HEK293T (cell line): ENCODE results near the gene INO80.

ENCODE experiments used
- FOXA1 ChIP-seq: fragments of 450-650 bp; IDR thresholded peaks from 2 replicates; pipeline ENCODE4 v1.6.1; 2016; ENCODE audit warnings: mild to moderate bottlenecking
- FOXM1 ChIP-seq: fragments of 450-650 bp; IDR thresholded peaks from 2 replicates; pipeline ENCODE4 v1.6.1; 2017; ENCODE audit warnings: mild to moderate bottlenecking, borderline replicate concordance
- L3MBTL2 ChIP-seq: fragments of 450-650 bp; conservative IDR thresholded peaks from 2 replicates; pipeline ENCODE4 v1.6.1; 2016; ENCODE audit warnings: mild to moderate bottlenecking
- LEF1 ChIP-seq: fragments of 450-650 bp; IDR thresholded peaks from 2 replicates; pipeline ENCODE4 v1.6.1; 2017; ENCODE audit warnings: mild to moderate bottlenecking, borderline replicate concordance
- ZNF384 ChIP-seq: fragments of 450-650 bp; IDR thresholded peaks from 2 replicates; pipeline ENCODE4 v1.6.1; 2016

- TF ChIP-seq L3MBTL2 (no peak), FOXM1 (no peak), ZNF384 (no peak), FOXA1 (no peak), LEF1 (no peak)
Measured at GRCh38 chr15:41028853-41029252, 87.2 kb downstream of the INO80 start.
